ENCODE data around the gene PLAC9. TPM values are rescaled to one million over a fixed set of nuclear protein-coding genes. Genes with fewer than 3 reads are reported as not detected.
A peak's percentile ranks its signal among the peaks of the same experiment; 100 is the strongest.

Gene PLAC9
- polyA plus RNA-seq, 6 donors from 2014 or later: not detected

GRCh38 chr10:80185578-80186299 is 53.2 kb downstream of the PLAC9 start:
- peaks cover 0 to 7% of the 10 kb centered on the region in 2 donors for H3K36me3 Mint-ChIP-seq
- H3K4me1 Mint-ChIP-seq: peaks cover 60 to 79% (median 68%) of the 10 kb centered on the region in 3 donors
- H3K27ac Mint-ChIP-seq: peak overlapping the region; percentile 57 to 99 (median 86)
- DNase-seq: no peak
- ATAC-seq (ENCODE audit: low read depth in 2 of 2): no peak
- peaks cover 0 to 3% (median 0%) of the 10 kb centered on the region in 7 donors for H3K9me3 Mint-ChIP-seq
- peak overlapping the region in 6 of 8 donors; percentile 4 to 79 (median 50) for H3K4me3 Mint-ChIP-seq
- H3K27me3 Mint-ChIP-seq: no peaks in the 10 kb centered on the region

- Mint-ChIP-seq H3K4me1 (peaks cover 63 to 81% (median 69%) of the 10 kb centered on the region in 3 donors), H3K36me3 (peaks cover 0 to 7% of the 10 kb centered on the region in 2 donors), H3K4me3 (peak overlapping the region in 6 of 8 donors; percentile 20 to 90 (median 79)), H3K27ac (peak overlapping the region; percentile 75 to 100 (median 95)), H3K9me3 (peaks cover 0 to 3% (median 0%) of the 10 kb centered on the region in 7 donors), H3K27me3 (no peaks in the 10 kb centered on the region)
- no peak for ATAC-seq (ENCODE audit: low read depth in 2 of 2)
- DNase-seq: no peak
These were observed 54.0 kb downstream of the PLAC9 start for GRCh38 chr10:80186364-80187012.

- H3K27me3 Mint-ChIP-seq: no peaks in the 10 kb centered on the region
- no peak for DNase-seq
- peaks cover 0 to 3% (median 0%) of the 10 kb centered on the region in 7 donors for H3K9me3 Mint-ChIP-seq
- no peak for ATAC-seq (ENCODE audit: low read depth in 2 of 2)
- H3K27ac Mint-ChIP-seq: peak overlapping the region; percentile 85 to 100 (median 98)
- peaks cover under 1 to 7% of the 10 kb centered on the region in 2 donors for H3K36me3 Mint-ChIP-seq
- peak overlapping the region; percentile 43 to 90 (median 79) for H3K4me3 Mint-ChIP-seq
- peaks cover 69 to 81% (median 69%) of the 10 kb centered on the region in 3 donors for H3K4me1 Mint-ChIP-seq
These were observed 54.5 kb downstream of the PLAC9 start for GRCh38 chr10:80187060-80187459.

GRCh38 chr10:80187465-80188409 is 55.2 kb downstream of the PLAC9 start:
- Mint-ChIP-seq H3K36me3 (peaks cover 5 to 7% of the 10 kb centered on the region in 2 donors), H3K27ac (peak overlapping the region; percentile 85 to 100 (median 98)), H3K4me1 (peaks cover 70 to 86% (median 73%) of the 10 kb centered on the region in 3 donors), H3K27me3 (no peaks in the 10 kb centered on the region), H3K9me3 (peaks cover 0 to 6% (median 0%) of the 10 kb centered on the region in 7 donors), H3K4me3 (peak overlapping the region; percentile 43 to 90 (median 79))
- ATAC-seq (ENCODE audit: low read depth in 2 of 2) (peak; percentile 92 to 94), DNase-seq (peak; percentile 89)

GRCh38 chr10:80188713-80189112 is 56.2 kb downstream of the PLAC9 start:
- H3K4me3 Mint-ChIP-seq: peak overlapping the region in 5 of 8 donors; percentile 44 to 80 (median 71)
- H3K27ac Mint-ChIP-seq: peak overlapping the region; percentile 85 to 100 (median 98)
- no peaks in the 10 kb centered on the region for H3K27me3 Mint-ChIP-seq
- ATAC-seq (ENCODE audit: low read depth in 2 of 2) (no peak), DNase-seq (no peak)
- peaks cover 0 to 7% (median 0%) of the 10 kb centered on the region in 7 donors for H3K9me3 Mint-ChIP-seq
- H3K36me3 Mint-ChIP-seq: peaks cover 5 to 7% of the 10 kb centered on the region in 2 donors
- peaks cover 67 to 78% (median 75%) of the 10 kb centered on the region in 3 donors for H3K4me1 Mint-ChIP-seq

GRCh38 chr10:80191589-80192270 is 59.2 kb downstream of the PLAC9 start:
- H3K4me3 Mint-ChIP-seq: peak overlapping the region in 5 of 8 donors; percentile 7 to 70 (median 50)
- peaks cover 0 to 7% (median 0%) of the 10 kb centered on the region in 7 donors for H3K9me3 Mint-ChIP-seq
- no peaks in the 10 kb centered on the region for H3K27me3 Mint-ChIP-seq
- peak overlapping the region in 5 of 6 donors; percentile 34 to 94 (median 86) for H3K27ac Mint-ChIP-seq
- H3K36me3 Mint-ChIP-seq: peaks cover 8 to 10% of the 10 kb centered on the region in 2 donors
- peaks cover 54 to 78% (median 77%) of the 10 kb centered on the region in 3 donors for H3K4me1 Mint-ChIP-seq
- ATAC-seq (ENCODE audit: low read depth in 2 of 2): no peak
- DNase-seq: no peak

GRCh38 chr10:80192553-80192952 is 60.0 kb downstream of the PLAC9 start:
- Mint-ChIP-seq H3K9me3 (peaks cover 0 to 6% (median 0%) of the 10 kb centered on the region in 7 donors), H3K27ac (peak overlapping the region in 4 of 6 donors; percentile 66 to 89 (median 78)), H3K4me3 (peak overlapping the region in 3 of 8 donors; percentile 59 to 70 (median 69)), H3K4me1 (peaks cover 55 to 78% (median 77%) of the 10 kb centered on the region in 3 donors), H3K36me3 (peaks cover 8 to 10% of the 10 kb centered on the region in 2 donors), H3K27me3 (no peaks in the 10 kb centered on the region)
- no peak for DNase-seq
- ATAC-seq (ENCODE audit: low read depth in 2 of 2): no peak

GRCh38 chr10:80194373-80195045 is 62.0 kb downstream of the PLAC9 start:
- Mint-ChIP-seq H3K9me3 (peaks cover 0 to 6% (median 0%) of the 10 kb centered on the region in 7 donors), H3K4me3 (no peak overlapping the region), H3K27me3 (no peaks in the 10 kb centered on the region), H3K27ac (peak overlapping the region in 4 of 6 donors; percentile 2 to 72 (median 44)), H3K4me1 (peaks cover 46 to 78% (median 66%) of the 10 kb centered on the region in 3 donors), H3K36me3 (peaks cover 8 to 13% of the 10 kb centered on the region in 2 donors)
- ATAC-seq (ENCODE audit: low read depth in 2 of 2): no peak
- no peak for DNase-seq

Other genes with a start within 250 kb of the PLAC9 start
- not detected for gene SFTPD, start 183.6 kb upstream of the PLAC9 start, polyA plus RNA-seq (ENCODE audit: low read depth in 6 of 6)
- 10 to 100 TPM; 26.2 to 46.5 (median 36.7) TPM for gene TMEM254, start 54.1 kb upstream of the PLAC9 start, polyA plus RNA-seq (ENCODE audit: low read depth in 6 of 6)
- gene ANXA11, start 72.8 kb downstream of the PLAC9 start, polyA plus RNA-seq (ENCODE audit: low read depth in 6 of 6): 100 to 1,000 TPM; 146 to 167 (median 157) TPM
- gene MAT1A, start 156.9 kb downstream of the PLAC9 start, polyA plus RNA-seq (ENCODE audit: low read depth in 6 of 6): not detected
- gene DYDC1, start 224.0 kb downstream of the PLAC9 start, polyA plus RNA-seq (ENCODE audit: low read depth in 6 of 6): not detected
- gene DYDC2, start 224.1 kb downstream of the PLAC9 start, polyA plus RNA-seq (ENCODE audit: low read depth in 6 of 6): not detected